SW 1271 (cell line): ENCODE results near the gene CYP2A7.
"Not testable (repeated sequence)": the region's sequence is repeated elsewhere in the genome, so short reads cannot be mapped to it uniquely, and the experiment has no call there.

Experiments used
- DNase-seq, 2 experiments: peaks; one replicate each; lab custom pipeline; 2025; lab: John Stamatoyannopoulos, UW

Gene CYP2A7

GRCh38 chr19:40896843-40897789 is 15.1 kb upstream of the CYP2A7 start:
- DNase-seq = not testable (repeated sequence)

GRCh38 chr19:40896418-40896796 is 14.4 kb upstream of the CYP2A7 start:
- DNase-seq = no peak

- DNase-seq = no peak
Measured at GRCh38 chr19:40893112-40893511, 11.1 kb upstream of the CYP2A7 start.

GRCh38 chr19:40889366-40889765 is 7.3 kb upstream of the CYP2A7 start:
- no peak for DNase-seq

- no peak for DNase-seq
Measured at GRCh38 chr19:40888191-40888590, 6.2 kb upstream of the CYP2A7 start.

- not testable (repeated sequence) for DNase-seq
Measured at GRCh38 chr19:40884187-40884931, 2.3 kb upstream of the CYP2A7 start.

- not testable (repeated sequence) for DNase-seq
Measured at GRCh38 chr19:40879349-40879748, 2.7 kb downstream of the CYP2A7 start.

GRCh38 chr19:40875526-40875951 is 6.5 kb downstream of the CYP2A7 start:
- not testable (repeated sequence) for DNase-seq

GRCh38 chr19:40874874-40875273 is 7.2 kb downstream of the CYP2A7 start:
- not testable (repeated sequence) for DNase-seq

- not testable (repeated sequence) for DNase-seq
Measured at GRCh38 chr19:40873873-40874272, 8.2 kb downstream of the CYP2A7 start.

GRCh38 chr19:40872209-40872608 is 9.8 kb downstream of the CYP2A7 start:
- DNase-seq = no peak

GRCh38 chr19:40867701-40868100 is 14.3 kb downstream of the CYP2A7 start:
- no peak for DNase-seq

- not testable (repeated sequence) for DNase-seq
Measured at GRCh38 chr19:40864739-40865496, 17.1 kb downstream of the CYP2A7 start.

GRCh38 chr19:40862785-40863184 is 19.2 kb downstream of the CYP2A7 start:
- no peak for DNase-seq

- no peak for DNase-seq
Measured at GRCh38 chr19:40862333-40862732, 19.7 kb downstream of the CYP2A7 start.

GRCh38 chr19:40858109-40858508 is 23.9 kb downstream of the CYP2A7 start:
- DNase-seq = no peak

- DNase-seq = not testable (repeated sequence)
Measured at GRCh38 chr19:40852467-40853152, 29.4 kb downstream of the CYP2A7 start.

- DNase-seq = not testable (repeated sequence)
Measured at GRCh38 chr19:40850277-40850676, 31.8 kb downstream of the CYP2A7 start, which contains the start of gene CYP2A6. CYP2A6 (minus strand) TSS chr19:40850447; CDS start chr19:40850426, 21 bp downstream.

GRCh38 chr19:40846722-40847121 is 35.3 kb downstream of the CYP2A7 start:
- not testable (repeated sequence) for DNase-seq

GRCh38 chr19:40843653-40844052 is 38.4 kb downstream of the CYP2A7 start:
- DNase-seq = not testable (repeated sequence)

GRCh38 chr19:40842997-40843652 is 38.9 kb downstream of the CYP2A7 start:
- not testable (repeated sequence) for DNase-seq
